ENCODE results near the gene PCSK6. TPM values are rescaled to one million over a fixed set of nuclear protein-coding genes. Genes with fewer than 3 reads are reported as not detected.

PCSK6 gene
- total RNA-seq, 1 donor from 2014 or later = 1.8 TPM

- H3K4me3 Mint-ChIP-seq (ENCODE audit: low read depth) = no peak overlapping the region
- H3K27ac Mint-ChIP-seq = no peak overlapping the region
- TF ChIP-seq CTCF (IDR thresholded peaks at IDR 0.05; ENCODE audit: unreplicated experiment) = no peak
Observed at GRCh38 chr15:101514318-101514717, 24.8 kb upstream of the PCSK6 start.

GRCh38 chr15:101511717-101512116, 22.2 kb upstream of the PCSK6 start:
- no peak overlapping the region for H3K4me3 Mint-ChIP-seq (ENCODE audit: low read depth)
- H3K9me3 Mint-ChIP-seq (ENCODE audit: low read depth) = peaks cover 15% of the 10 kb centered on the region
- TF ChIP-seq CTCF (IDR thresholded peaks at IDR 0.05; ENCODE audit: unreplicated experiment) = no peak
- no peak overlapping the region for H3K27ac Mint-ChIP-seq
- no peaks in the 10 kb centered on the region for H3K36me3 Mint-ChIP-seq (ENCODE audit: insufficient read depth)
- H3K4me1 Mint-ChIP-seq (ENCODE audit: low read depth) = peaks cover 4% of the 10 kb centered on the region
- H3K27me3 Mint-ChIP-seq = peaks cover 3% of the 10 kb centered on the region
- DNase-seq (ENCODE audit: low spot score, unreplicated experiment) = no peak

More at GRCh38 chr15:101514318-101514717, 24.8 kb upstream of the PCSK6 start:
- peaks cover 24% of the 10 kb centered on the region for H3K9me3 Mint-ChIP-seq (ENCODE audit: low read depth)
- H3K4me1 Mint-ChIP-seq (ENCODE audit: low read depth) = no peaks in the 10 kb centered on the region
- H3K27me3 Mint-ChIP-seq = no peaks in the 10 kb centered on the region
- H3K36me3 Mint-ChIP-seq (ENCODE audit: insufficient read depth) = no peaks in the 10 kb centered on the region
- no peak for DNase-seq (ENCODE audit: low spot score, unreplicated experiment)

GRCh38 chr15:101510212-101511197, 21.0 kb upstream of the PCSK6 start:
- H3K27ac Mint-ChIP-seq = no peak overlapping the region
- peaks cover 4% of the 10 kb centered on the region for H3K4me1 Mint-ChIP-seq (ENCODE audit: low read depth)
- H3K27me3 Mint-ChIP-seq = peaks cover 7% of the 10 kb centered on the region
- H3K36me3 Mint-ChIP-seq (ENCODE audit: insufficient read depth) = no peaks in the 10 kb centered on the region
- no peak for TF ChIP-seq CTCF (IDR thresholded peaks at IDR 0.05; ENCODE audit: unreplicated experiment)
- no peak for DNase-seq (ENCODE audit: low spot score, unreplicated experiment)
- H3K4me3 Mint-ChIP-seq (ENCODE audit: low read depth) = no peak overlapping the region
- peaks cover 5% of the 10 kb centered on the region for H3K9me3 Mint-ChIP-seq (ENCODE audit: low read depth)

GRCh38 chr15:101509279-101509678, 19.8 kb upstream of the PCSK6 start:
- H3K27ac Mint-ChIP-seq = no peak overlapping the region

More at GRCh38 chr15:101509279-101509678, 19.8 kb upstream of the PCSK6 start:
- Mint-ChIP-seq H3K36me3 (ENCODE audit: insufficient read depth) (no peaks in the 10 kb centered on the region), H3K27me3 (peaks cover 11% of the 10 kb centered on the region), H3K4me1 (ENCODE audit: low read depth) (peaks cover 4% of the 10 kb centered on the region), H3K4me3 (ENCODE audit: low read depth) (no peak overlapping the region), H3K9me3 (ENCODE audit: low read depth) (no peaks in the 10 kb centered on the region)
- TF ChIP-seq CTCF (IDR thresholded peaks at IDR 0.05; ENCODE audit: unreplicated experiment) = no peak
- DNase-seq (ENCODE audit: low spot score, unreplicated experiment) = no peak

Data from progenitor cell of endocrine pancreas (in vitro differentiated cells).